Thyroid gland (tissue), 4 donors: Measurements from ENCODE around the gene SEMA4D.

Experiments used
- POLR2A ChIP-seq, 2 donors: fragments of 450-650 bp; IDR thresholded peaks; one replicate each; pipeline ENCODE4 v1.6.1; 2017; ENCODE audit warnings: antibody characterized with exemption in 2 of 2, mild to moderate bottlenecking in 2 of 2, moderate library complexity in 1 of 2
- TF ChIP-seq, protein P1 (sequence below), 6 experiments: fragments of 200-600 bp in 3 of 6; fragments of 450-650 bp in 3 of 6; sonication (generic) in 3 of 6; IDR thresholded peaks; one replicate each; pipeline ENCODE4 v1.5.1; 2016 to 2019; ENCODE audit warnings: antibody characterized with exemption in 6 of 6, mild to moderate bottlenecking in 2 of 6, inconsistent platforms in 1 of 6, moderate library complexity in 1 of 6

DNA sequence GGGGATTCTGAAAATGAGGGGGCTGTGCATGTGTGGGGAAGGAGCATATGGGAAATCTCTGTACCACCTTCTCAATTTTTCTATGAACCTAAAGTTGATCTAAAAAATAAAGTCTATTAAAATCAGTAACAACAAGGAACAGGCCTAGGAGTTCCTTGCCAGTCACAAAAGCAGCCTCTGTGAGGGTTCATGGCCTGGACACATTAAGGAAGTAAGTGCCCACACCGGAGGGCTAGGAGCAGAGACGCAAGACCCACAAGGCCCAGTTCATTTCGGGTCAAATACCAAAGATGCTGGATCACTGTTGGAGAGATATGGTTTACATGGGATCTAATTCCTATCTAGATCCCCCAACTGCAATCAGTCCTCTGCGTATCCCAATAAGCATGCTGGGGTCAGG lies 88.4 kb downstream of the SEMA4D start:
- TF ChIP-seq, protein P1, sequence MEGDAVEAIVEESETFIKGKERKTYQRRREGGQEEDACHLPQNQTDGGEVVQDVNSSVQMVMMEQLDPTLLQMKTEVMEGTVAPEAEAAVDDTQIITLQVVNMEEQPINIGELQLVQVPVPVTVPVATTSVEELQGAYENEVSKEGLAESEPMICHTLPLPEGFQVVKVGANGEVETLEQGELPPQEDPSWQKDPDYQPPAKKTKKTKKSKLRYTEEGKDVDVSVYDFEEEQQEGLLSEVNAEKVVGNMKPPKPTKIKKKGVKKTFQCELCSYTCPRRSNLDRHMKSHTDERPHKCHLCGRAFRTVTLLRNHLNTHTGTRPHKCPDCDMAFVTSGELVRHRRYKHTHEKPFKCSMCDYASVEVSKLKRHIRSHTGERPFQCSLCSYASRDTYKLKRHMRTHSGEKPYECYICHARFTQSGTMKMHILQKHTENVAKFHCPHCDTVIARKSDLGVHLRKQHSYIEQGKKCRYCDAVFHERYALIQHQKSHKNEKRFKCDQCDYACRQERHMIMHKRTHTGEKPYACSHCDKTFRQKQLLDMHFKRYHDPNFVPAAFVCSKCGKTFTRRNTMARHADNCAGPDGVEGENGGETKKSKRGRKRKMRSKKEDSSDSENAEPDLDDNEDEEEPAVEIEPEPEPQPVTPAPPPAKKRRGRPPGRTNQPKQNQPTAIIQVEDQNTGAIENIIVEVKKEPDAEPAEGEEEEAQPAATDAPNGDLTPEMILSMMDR (IDR thresholded peaks at IDR 0.05), result no peak
- TF ChIP-seq POLR2A (IDR thresholded peaks at IDR 0.05), result no peak
